Activated T-helper 1 cell treated with anti-CD3 and anti-CD28 coated beads, Interleukin-12 subunit alpha, Interleukin-12 subunit beta, Interleukin-2, Interleukin-4 antibody, amounts not matched to agents 30 ng/mL and 10 ng/mL and 1 ng/mL, durations not matched to agents 14 hours and 24 hours and 36 hours (primary cell): ENCODE data around the gene PHYKPL. TPM values are rescaled to one million over a fixed set of nuclear protein-coding genes. Genes with fewer than 3 reads are reported as not detected.

Experiments used
- DNase-seq: peaks from one replicate; pipeline ENCODE4 v3.0.0; 2021; ENCODE audit warnings: low spot score
- H3K27ac Mint-ChIP-seq: one replicate; pipeline ENCODE4 v1.8.0; 2021; ENCODE audit warnings: mild to moderate bottlenecking, mixed read lengths
- H3K27me3 Mint-ChIP-seq: one replicate; pipeline ENCODE4 v1.8.0; 2022; ENCODE audit warnings: mild to moderate bottlenecking, moderate library complexity, mixed read lengths; ENCODE audit not compliant: insufficient read depth
- H3K36me3 Mint-ChIP-seq: one replicate; pipeline ENCODE4 v1.8.0; 2021; ENCODE audit warnings: low read depth, mixed read lengths
- H3K4me1 Mint-ChIP-seq: one replicate; pipeline ENCODE4 v1.8.0; 2021; ENCODE audit warnings: low read depth, mixed read lengths
- H3K4me3 Mint-ChIP-seq: one replicate; pipeline ENCODE4 v1.8.0; 2021; ENCODE audit warnings: mild to moderate bottlenecking, moderate library complexity, mixed read lengths
- H3K9me3 Mint-ChIP-seq: one replicate; pipeline ENCODE4 v1.8.0; 2021; ENCODE audit warnings: mixed read lengths
- intact Hi-C: fragments of 100-400 bp; cut with micrococcal nuclease; formaldehyde crosslinking; loops from one replicate; pipeline ENCODE4 v1.15.1; 2024
- total RNA-seq: library from RNA; stranded (reverse); gene quantifications from 2 replicates; pipeline ENCODE4 v1.2.3, GENCODE V29; 2022

The PHYKPL gene
- total RNA-seq, 1 donor from 2014 or later, result 84.4 TPM

DNA sequence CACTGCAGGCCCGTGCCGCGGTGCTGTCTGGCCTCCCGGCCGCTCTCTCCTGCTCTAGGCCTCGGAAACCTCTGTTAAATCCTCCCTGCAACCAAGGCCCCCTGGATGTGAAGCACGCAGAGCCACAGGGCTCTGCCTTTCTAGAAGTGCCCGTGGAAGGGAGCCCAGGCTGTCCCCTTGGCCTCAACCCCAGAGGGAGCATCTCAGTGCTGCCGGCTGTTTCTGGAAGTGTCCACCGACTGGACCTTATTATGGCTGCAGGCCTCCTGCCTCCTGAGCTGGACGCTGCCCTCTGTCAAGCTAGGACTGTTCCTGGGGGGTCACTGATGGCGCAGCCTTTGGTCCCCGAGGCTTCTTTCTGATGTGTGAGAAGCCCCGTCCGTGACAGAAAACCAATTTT lies 40.4 kb upstream of the PHYKPL start:
- Mint-ChIP-seq H3K4me3 (no peak overlapping the region), H3K4me1 (no peaks in the 10 kb centered on the region), H3K27ac (no peak overlapping the region)

DNA sequence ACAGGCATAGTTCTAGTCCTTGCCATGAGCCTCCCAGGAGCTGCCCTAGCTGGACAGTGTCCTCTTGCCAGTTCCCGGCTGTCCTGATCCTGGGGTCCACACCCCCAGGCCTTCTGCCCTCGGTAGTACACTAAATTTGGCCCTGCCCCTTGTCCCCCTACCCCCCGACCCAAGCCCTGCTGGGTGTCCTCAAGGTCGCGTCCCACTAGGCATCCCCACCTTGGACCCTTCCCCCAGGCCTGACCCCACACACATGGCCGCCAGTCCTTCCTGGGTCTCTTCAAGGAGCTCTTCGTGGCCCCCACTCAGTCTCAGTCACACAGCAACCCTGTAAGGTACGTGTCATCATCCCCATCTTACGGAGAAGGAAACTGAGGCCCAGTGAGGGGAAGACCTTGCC lies 40.0 kb upstream of the PHYKPL start:
- Mint-ChIP-seq H3K4me3 (no peak overlapping the region), H3K27me3 (peaks cover 2% of the 10 kb centered on the region), H3K4me1 (no peaks in the 10 kb centered on the region), H3K9me3 (no peaks in the 10 kb centered on the region), H3K27ac (no peak overlapping the region), H3K36me3 (no peaks in the 10 kb centered on the region)
- no peak for DNase-seq
- intact Hi-C loops, result no loop called here

More for the DNA sequence above, 40.4 kb upstream of the PHYKPL start:
- DNase-seq, result no peak
- Mint-ChIP-seq H3K9me3 (no peaks in the 10 kb centered on the region), H3K36me3 (no peaks in the 10 kb centered on the region), H3K27me3 (peaks cover 4% of the 10 kb centered on the region)
- intact Hi-C loops, result no loop called here

DNA sequence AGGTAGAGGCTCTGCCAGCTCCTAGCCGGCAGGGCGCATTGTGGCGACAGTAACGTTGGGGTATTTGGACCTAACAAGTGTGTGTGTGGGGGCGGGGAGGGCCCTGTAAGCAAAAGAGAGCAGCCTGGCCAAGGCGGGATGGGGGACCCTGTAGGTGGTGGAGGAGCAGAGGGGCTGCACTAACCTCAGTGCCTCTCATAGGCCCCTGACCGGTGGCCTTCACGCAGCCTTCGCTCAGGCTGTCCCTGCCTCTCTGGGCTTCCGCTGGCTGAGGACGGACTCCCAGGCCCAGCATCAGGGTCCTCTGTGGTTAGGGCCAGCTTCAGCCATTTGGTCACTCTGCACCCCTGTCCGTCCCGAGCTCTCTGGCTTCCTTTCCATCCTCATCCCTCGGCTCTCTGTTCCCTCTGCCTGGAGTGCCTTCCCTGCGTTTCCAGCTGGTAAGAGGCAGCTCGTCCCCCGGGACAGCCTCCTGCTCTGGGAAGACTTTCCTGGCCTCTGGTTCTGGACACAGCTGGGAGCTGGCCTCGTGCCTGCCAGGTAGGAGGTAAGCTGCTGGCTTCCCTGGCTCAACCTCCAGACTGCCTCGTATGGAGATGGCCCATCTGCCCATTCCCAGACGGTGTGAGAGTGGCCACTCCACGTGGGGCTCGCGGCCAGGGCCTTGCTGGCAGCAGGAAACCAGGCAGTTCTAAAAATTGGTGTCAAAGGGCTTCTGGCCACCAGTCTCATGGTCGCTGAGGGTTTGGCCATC lies 39.3 kb upstream of the PHYKPL start:
- Mint-ChIP-seq H3K4me3 (no peak overlapping the region), H3K9me3 (no peaks in the 10 kb centered on the region), H3K27me3 (peaks cover 2% of the 10 kb centered on the region), H3K27ac (no peak overlapping the region), H3K36me3 (no peaks in the 10 kb centered on the region), H3K4me1 (no peaks in the 10 kb centered on the region)
- intact Hi-C loops, result no loop called here
- DNase-seq, result no peak

DNA sequence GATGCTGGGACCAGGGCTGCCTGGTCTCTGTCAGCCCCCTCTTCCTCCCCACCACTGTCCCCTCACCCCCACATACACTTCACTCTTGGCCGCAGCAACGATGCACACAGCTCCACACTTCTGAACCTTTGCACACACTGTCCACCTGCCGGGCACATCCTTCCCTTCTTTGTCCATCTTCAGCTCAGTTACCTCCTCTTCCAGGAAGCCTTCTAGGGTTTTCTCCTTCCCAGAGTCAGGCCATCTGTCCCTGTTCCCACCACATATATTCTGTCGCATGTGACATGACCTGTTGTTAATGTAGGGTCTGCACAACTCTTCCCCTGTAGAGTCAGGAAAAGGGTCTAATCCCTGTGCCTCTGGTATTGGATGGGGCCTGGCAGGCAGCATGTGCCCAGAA lies 38.6 kb upstream of the PHYKPL start:
- Mint-ChIP-seq H3K36me3 (no peaks in the 10 kb centered on the region), H3K9me3 (no peaks in the 10 kb centered on the region), H3K27ac (no peak overlapping the region), H3K4me3 (no peak overlapping the region), H3K4me1 (no peaks in the 10 kb centered on the region), H3K27me3 (peaks cover 2% of the 10 kb centered on the region)
- DNase-seq, result no peak
- intact Hi-C loops, result no loop called here

DNA sequence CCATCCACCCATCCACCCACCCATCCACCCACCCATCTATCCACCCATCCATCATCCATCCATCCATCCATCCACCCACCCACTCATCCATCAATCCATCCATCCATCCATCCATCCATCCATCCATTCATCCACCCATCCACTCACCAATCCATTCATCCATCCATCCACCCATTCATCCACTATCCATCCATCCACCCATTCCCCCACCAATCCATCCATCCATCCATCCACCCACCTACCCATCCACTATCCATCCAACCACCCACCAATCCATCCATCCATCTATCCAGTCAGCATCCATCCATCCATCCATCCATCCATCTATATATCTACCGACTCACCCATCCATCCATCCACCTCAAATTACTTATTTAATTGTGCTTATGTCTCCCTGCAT lies 36.9 kb upstream of the PHYKPL start:
- DNase-seq, result no peak
- peaks cover 4% of the 10 kb centered on the region for H3K27me3 Mint-ChIP-seq
- no peak overlapping the region for H3K4me3 Mint-ChIP-seq
- no peaks in the 10 kb centered on the region for H3K36me3 Mint-ChIP-seq
- H3K27ac Mint-ChIP-seq, result no peak overlapping the region
- intact Hi-C loops, result no loop called here
- H3K9me3 Mint-ChIP-seq, result no peaks in the 10 kb centered on the region
- no peaks in the 10 kb centered on the region for H3K4me1 Mint-ChIP-seq

DNA sequence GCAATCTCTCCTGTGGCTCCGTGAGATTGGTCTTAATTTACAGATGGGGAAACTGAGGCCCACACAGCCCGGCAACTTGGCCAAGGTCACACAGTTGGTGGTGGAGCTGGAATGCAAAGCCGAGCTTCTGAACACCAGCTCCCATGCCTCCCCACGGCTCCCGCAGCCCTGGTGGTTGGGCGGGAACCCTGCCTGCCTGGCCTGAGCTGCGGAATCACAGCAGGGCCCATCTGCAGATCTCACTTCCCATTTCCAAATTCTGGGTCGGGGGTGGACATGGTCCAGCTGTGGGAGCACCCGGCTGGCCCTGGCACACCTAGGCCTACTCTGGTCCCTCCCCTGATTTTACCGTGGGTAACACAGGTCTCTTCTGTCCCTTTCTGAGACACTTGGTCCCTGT lies 35.3 kb upstream of the PHYKPL start:
- intact Hi-C loops, result no loop called here
- H3K9me3 Mint-ChIP-seq, result no peaks in the 10 kb centered on the region
- peaks cover 5% of the 10 kb centered on the region for H3K27me3 Mint-ChIP-seq
- no peaks in the 10 kb centered on the region for H3K4me1 Mint-ChIP-seq
- DNase-seq, result no peak
- H3K4me3 Mint-ChIP-seq, result no peak overlapping the region
- no peak overlapping the region for H3K27ac Mint-ChIP-seq
- no peaks in the 10 kb centered on the region for H3K36me3 Mint-ChIP-seq

DNA sequence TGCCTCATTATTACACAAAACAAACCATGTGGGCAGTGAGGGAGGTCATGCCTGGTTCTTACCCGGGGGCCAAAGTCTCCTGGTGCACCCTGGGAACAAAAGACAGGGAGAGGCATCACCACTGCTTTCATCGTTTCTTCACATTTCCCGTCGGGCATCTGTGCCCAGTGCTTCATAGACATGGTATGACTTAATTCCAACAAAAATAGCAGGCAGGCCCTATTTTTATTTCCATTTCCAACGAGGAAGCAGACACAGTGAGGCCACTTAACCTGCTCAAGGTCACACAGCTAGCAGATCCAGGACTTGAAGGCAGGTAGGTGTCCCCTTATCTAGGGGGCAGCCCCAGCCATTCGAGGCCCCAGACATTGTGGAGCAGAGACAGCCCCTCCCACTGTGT lies 34.6 kb upstream of the PHYKPL start:
- no peak overlapping the region for H3K27ac Mint-ChIP-seq
- H3K4me1 Mint-ChIP-seq, result no peaks in the 10 kb centered on the region
- no peak overlapping the region for H3K4me3 Mint-ChIP-seq
- no peaks in the 10 kb centered on the region for H3K9me3 Mint-ChIP-seq
- no peak for DNase-seq
- intact Hi-C loops, result no loop called here
- H3K27me3 Mint-ChIP-seq, result peaks cover 6% of the 10 kb centered on the region
- no peaks in the 10 kb centered on the region for H3K36me3 Mint-ChIP-seq

DNA sequence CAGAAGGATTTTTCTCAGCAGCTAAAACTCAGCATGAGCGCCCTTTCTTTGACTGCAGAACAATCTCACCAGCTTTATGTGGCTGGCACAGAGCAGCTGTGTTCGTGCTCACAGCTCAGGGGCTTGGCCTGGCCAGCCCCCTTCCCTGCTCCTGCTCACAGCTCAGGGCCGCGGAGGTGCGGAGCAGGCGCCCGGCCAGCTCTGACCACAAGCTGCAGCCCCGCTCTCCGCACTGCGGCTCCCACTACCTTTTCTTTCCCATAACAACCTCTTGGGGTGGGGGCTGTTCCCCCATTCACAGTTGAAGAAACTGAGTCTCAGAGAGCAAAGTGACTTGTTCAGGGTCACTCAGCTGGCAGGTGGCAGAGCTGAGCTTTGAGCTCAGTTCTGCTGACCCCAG lies 34.0 kb upstream of the PHYKPL start:
- intact Hi-C loops, result no loop called here
- Mint-ChIP-seq H3K27me3 (peaks cover 6% of the 10 kb centered on the region), H3K4me3 (no peak overlapping the region), H3K4me1 (no peaks in the 10 kb centered on the region), H3K36me3 (no peaks in the 10 kb centered on the region), H3K27ac (no peak overlapping the region), H3K9me3 (no peaks in the 10 kb centered on the region)
- no peak for DNase-seq

DNA sequence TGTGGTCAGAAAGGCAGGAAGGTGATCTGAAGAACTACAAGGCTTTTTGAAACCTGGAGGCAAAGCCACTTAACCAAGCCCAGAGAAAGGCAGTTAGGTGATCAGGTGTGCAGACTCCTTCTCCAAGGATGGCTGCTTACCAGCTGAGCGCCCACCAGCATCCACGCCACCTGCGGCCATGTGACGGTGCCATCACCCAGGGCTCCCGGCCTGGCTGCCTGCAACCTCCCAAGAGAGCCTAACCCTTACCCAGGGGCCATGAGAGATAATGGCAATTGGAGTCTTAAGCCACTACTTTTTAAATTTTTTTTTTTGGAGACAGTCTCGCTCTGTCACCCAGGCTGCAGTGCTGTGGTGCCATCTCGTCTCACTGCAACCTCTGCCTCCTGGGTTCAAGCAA lies 33.1 kb upstream of the PHYKPL start:
- Mint-ChIP-seq H3K4me1 (no peaks in the 10 kb centered on the region), H3K4me3 (no peak overlapping the region), H3K9me3 (no peaks in the 10 kb centered on the region), H3K27ac (no peak overlapping the region), H3K27me3 (peaks cover 4% of the 10 kb centered on the region), H3K36me3 (no peaks in the 10 kb centered on the region)
- intact Hi-C loops, result no loop called here
- DNase-seq, result no peak

DNA sequence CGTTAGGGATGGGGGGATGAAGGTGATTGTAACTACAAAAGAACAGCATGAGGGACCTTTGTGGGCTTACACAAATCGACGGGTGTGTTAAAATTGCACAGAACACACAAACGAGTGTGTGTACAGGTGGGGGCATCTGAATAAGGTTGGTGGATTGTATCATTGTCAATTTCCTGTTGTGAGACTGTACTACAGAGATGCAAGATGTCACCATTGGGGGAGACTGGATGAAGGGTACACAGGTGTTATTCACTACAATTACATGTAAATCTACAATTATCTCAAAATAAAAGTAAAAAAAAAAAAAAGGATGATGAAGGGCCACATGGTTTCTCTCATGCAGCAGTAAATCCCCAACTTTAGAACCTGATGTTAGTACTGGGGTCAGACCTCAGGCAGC lies 31.4 kb upstream of the PHYKPL start:
- Mint-ChIP-seq H3K4me3 (no peak overlapping the region), H3K27ac (no peak overlapping the region), H3K9me3 (no peaks in the 10 kb centered on the region), H3K27me3 (peaks cover 4% of the 10 kb centered on the region), H3K36me3 (no peaks in the 10 kb centered on the region), H3K4me1 (no peaks in the 10 kb centered on the region)
- DNase-seq, result no peak
- intact Hi-C loops, result no loop called here

DNA sequence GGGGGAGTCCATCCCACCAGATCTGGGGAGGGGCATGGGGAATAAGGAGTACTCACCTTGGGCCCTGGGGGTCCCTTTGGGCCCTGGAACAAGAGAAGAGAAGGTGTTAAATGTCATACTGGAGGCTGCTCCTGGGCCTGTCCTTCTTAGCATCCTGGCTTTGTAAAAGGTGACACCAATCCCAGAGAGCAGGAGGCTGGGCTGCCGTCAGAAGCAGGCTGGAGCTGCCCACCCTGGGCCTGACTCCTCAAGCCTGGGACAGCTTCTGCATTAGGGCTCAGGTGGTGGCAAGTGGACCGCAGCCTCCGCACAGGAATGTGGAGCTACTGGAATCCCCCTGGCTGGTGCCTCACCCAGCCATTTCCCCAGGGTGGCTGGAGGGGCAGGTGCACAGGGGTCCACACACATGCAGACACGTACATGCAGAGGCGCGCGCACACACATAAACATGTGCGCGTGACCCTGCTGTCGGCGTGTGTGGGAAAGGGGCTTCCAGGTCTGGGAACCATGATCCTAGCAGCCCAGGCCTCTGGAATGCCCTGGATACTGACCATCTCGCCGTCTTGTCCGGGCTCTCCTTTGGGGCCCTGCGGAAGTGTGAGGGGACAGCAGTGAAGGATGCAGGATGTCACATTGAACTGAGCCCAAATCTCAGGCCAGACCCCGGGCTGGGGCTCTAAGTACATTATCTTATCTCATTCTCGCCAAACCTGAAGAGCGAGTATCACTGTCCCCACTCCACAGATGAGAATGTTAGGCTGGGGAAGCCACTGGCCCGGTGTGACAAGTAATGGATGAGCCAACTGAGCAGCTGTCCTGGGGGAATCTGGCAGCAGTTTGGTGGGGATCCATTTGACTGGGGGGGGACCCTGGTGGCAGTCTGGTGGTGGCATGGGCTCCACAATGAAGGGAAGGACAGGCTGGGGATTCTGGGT lies 29.3 kb upstream of the PHYKPL start:
- no peak overlapping the region for H3K27ac Mint-ChIP-seq
- intact Hi-C loops, result no loop called here
- H3K4me3 Mint-ChIP-seq, result no peak overlapping the region
- no peaks in the 10 kb centered on the region for H3K4me1 Mint-ChIP-seq
- peaks cover 4% of the 10 kb centered on the region for H3K27me3 Mint-ChIP-seq
- no peaks in the 10 kb centered on the region for H3K36me3 Mint-ChIP-seq
- no peaks in the 10 kb centered on the region for H3K9me3 Mint-ChIP-seq
- DNase-seq, result no peak

DNA sequence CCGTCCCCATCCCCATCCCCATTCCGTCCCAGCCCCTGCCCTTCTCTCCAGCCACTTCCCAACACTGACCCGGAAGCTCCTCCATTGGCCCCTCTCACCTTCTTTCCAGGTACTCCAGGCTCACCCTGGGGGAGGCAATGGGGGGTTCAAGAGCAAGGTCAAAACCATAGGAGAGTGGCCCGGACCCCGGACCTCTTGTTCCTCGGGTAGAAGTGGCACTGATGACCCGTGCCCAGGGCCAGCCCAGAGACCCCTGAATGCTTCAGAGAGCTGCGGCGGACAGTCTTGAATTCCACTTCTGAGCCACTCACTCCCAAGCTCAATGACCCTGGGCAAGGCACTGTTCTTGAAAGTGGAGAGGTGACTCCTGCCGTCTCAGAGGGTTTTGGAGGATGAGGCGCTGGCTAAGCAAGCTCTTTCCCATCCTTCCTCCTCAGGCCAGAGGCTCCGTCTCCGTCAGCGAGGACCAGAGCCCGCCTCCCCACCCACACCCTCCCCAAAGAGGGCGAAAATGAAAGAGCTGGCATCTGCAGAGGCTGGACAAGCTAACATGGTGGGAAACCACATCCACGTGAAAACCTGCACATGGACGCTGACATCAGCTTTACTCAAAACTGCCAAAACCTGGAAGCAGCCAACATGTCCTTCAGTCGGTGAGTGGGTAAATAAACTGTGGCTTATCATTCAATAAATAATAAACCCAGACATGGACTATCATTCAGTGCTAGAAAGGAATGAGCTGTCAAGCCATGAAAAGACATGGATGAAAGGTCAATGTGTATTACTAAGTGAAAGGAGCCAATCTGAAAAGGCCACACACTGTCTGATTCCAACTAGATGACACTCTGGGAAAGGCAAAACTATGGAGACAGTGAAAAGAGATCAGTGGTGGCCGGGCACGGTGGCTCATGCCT lies 27.3 kb upstream of the PHYKPL start:
- H3K9me3 Mint-ChIP-seq, result no peaks in the 10 kb centered on the region
- H3K36me3 Mint-ChIP-seq, result no peaks in the 10 kb centered on the region
- intact Hi-C loops, result no loop called here
- DNase-seq, result no peak
- no peaks in the 10 kb centered on the region for H3K4me1 Mint-ChIP-seq
- peaks cover 3% of the 10 kb centered on the region for H3K27me3 Mint-ChIP-seq
- no peak overlapping the region for H3K27ac Mint-ChIP-seq
- H3K4me3 Mint-ChIP-seq, result no peak overlapping the region
